ENCODE results near the gene CTSD.

The CTSD gene

GRCh38 chr11:1714908-1715885, 48.5 kb downstream of the CTSD start:
- no peak for TF ChIP-seq GATA1 (IDR thresholded peaks at IDR 0.05; ENCODE audit: low read depth, low read length)
- no peak for TF ChIP-seq POLR2A (IDR thresholded peaks at IDR 0.05; ENCODE audit: low read length)
- no peak for DNase-seq

DNA sequence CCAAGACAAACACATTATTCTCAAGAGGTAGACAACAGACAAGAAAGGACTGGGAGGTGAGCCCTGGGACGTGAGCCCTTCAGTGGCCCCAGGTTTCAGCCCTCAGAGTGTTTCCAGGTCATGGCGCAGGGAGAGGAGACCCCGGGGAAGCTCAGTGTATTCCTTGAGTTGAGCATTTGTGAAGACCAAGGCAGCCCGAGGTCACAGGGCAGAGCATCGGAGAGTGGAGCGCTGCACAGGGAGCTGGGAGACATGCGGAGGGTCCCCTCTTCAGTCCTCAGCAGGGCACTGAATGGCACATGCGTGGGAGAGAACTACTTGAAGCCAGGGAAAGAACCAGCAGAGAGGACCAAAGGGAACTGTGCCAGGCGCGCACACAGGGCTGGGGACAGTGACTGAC, 55.0 kb downstream of the CTSD start:
- no peak for TF ChIP-seq POLR2A (IDR thresholded peaks at IDR 0.05; ENCODE audit: low read length)
- TF ChIP-seq GATA1 (IDR thresholded peaks at IDR 0.05; ENCODE audit: low read depth, low read length): no peak
- DNase-seq: no peak

- TF ChIP-seq GATA1 (IDR thresholded peaks at IDR 0.05; ENCODE audit: low read depth, low read length): no peak
- TF ChIP-seq POLR2A (IDR thresholded peaks at IDR 0.05; ENCODE audit: low read length): no peak
Observed at GRCh38 chr11:1707751-1708150, 56.0 kb downstream of the CTSD start.

GRCh38 chr11:1706634-1707400, 56.9 kb downstream of the CTSD start:
- TF ChIP-seq GATA1 (IDR thresholded peaks at IDR 0.05; ENCODE audit: low read depth, low read length) (no peak), POLR2A (IDR thresholded peaks at IDR 0.05; ENCODE audit: low read length) (no peak)
- peak in 1 of 2 experiments; percentile 34 for DNase-seq

More at GRCh38 chr11:1707751-1708150, 56.0 kb downstream of the CTSD start:
- DNase-seq: no peak

DNA sequence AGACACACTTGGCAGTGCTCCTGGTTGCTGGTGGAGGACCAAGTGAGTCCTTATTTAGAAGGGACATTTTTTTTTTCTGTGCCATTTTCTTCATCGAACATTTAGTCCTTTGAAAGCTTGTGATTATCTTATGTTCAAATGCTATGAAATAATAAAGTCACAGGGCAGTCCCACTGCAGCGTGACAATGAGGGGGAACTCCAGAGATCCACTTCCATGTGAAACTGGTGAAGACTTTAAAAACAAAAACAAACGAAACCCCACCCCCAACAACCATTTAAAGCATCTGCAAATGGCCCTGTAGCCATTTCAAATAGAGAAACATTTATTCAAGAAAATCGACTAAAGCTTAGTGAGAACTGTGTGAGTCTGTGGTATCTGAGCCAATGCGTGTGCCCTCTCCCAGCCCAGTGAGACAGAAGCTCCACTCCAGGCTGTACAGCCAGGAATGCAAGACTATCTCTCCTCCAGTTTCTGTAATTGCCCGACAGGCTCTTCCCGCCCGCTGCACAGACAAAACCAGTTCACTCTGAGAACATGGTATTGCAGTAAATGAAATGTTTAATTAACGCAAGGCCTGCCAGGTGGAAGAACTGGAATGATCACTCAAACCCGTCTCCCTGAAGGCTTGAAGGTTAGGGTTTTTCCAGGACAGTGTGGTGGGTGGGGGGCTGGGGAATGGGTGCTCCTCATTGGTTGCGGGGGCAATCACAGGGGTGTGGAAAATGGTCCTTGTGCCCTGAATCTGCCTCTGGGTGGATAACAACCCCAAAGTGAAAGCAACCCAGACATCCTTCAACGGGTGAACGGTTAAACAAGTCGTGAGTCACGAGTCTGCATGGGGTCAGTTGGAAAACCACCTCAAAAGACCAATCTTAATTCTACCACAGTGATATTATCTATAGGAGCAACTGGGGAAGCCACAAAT, 58.3 kb downstream of the CTSD start:
- TF ChIP-seq GATA1 (IDR thresholded peaks at IDR 0.05; ENCODE audit: low read depth, low read length) (no peak), POLR2A (IDR thresholded peaks at IDR 0.05; ENCODE audit: low read length) (no peak)
- DNase-seq: no peak

- TF ChIP-seq GATA1 (IDR thresholded peaks at IDR 0.05; ENCODE audit: low read depth, low read length): no peak
- TF ChIP-seq POLR2A (IDR thresholded peaks at IDR 0.05; ENCODE audit: low read length): no peak
- no peak for DNase-seq
Observed at GRCh38 chr11:1703146-1703545, 60.6 kb downstream of the CTSD start.
